ENCODE results near the gene ZNF547. TPM values are rescaled to one million over a fixed set of nuclear protein-coding genes. Genes with fewer than 3 reads are reported as not detected.

The ZNF547 gene
- total and polyA plus RNA-seq, 2 of the 8 experiments (the other 6 are each of a cell fraction or from before 2014, with no cell fraction given): 1.1 to 2.1 TPM

GRCh38 chr19:57363688-57364181 lies 384 bp downstream of the ZNF547 start (continued):
- TF ChIP-seq RAD21 (IDR thresholded peaks at IDR 0.05 in 1 of 2, conservative IDR thresholded peaks at IDR 0.05 in 1 of 2; ENCODE audit: low read depth in 2 of 2, low read length in 2 of 2) (no peak), JUN (IDR thresholded peaks at IDR 0.05; ENCODE audit: low read depth, low read length) (no peak), CTBP2 (IDR thresholded peaks at IDR 0.05; ENCODE audit: borderline replicate concordance, insufficient read depth, insufficient read length, low read length) (no peak), KDM1A (IDR thresholded peaks at IDR 0.05; ENCODE audit: borderline replicate concordance, low read length) (no peak), TBP (IDR thresholded peaks at IDR 0.05; ENCODE audit: low read depth, low read length) (no peak), MAFK (IDR thresholded peaks at IDR 0.05; ENCODE audit: low read depth, low read length) (no peak), GABPA (IDR thresholded peaks at IDR 0.05; ENCODE audit: borderline replicate concordance, insufficient read depth, low read length) (no peak)

Measured in H1 (cell line).